SU-DHL-6 (cell line): ENCODE measurements around the gene CEP19.
A peak's percentile ranks its signal among the peaks of the same experiment; 100 is the strongest.

Source experiments
- H2AFZ ChIP-seq: fragments of 200-600 bp; sonication (generic); 2 replicates; pipeline ENCODE4 v1.6.1; 2014; ENCODE audit warnings: low read depth, mild to moderate bottlenecking, moderate library complexity, mixed read lengths, antibody characterized with exemption, low read length; ENCODE audit not compliant: severe bottlenecking
- H3F3A ChIP-seq: fragments of 200-600 bp; shearing (Covaris generic); 2 replicates; pipeline ENCODE4 v1.6.0; 2016; ENCODE audit warnings: antibody characterized with exemption, mild to moderate bottlenecking; ENCODE audit not compliant: insufficient read depth
- H3K27ac ChIP-seq: fragments of 200-600 bp; sonication (generic); 2 replicates; pipeline ENCODE4 v1.5.1; 2016; ENCODE audit warnings: low read depth, mild to moderate bottlenecking, low read length, moderate library complexity, mixed read lengths
- H3K27me3 ChIP-seq: fragments of 200-600 bp; sonication (generic), shearing (Covaris generic); 2 replicates; pipeline ENCODE4 v1.6.0; 2014; ENCODE audit warnings: mild to moderate bottlenecking, low read length
- H3K36me3 ChIP-seq: fragments of 200-600 bp; sonication (generic); 2 replicates; pipeline ENCODE4 v1.6.1; 2014; ENCODE audit warnings: mild to moderate bottlenecking, low read length, mixed read lengths
- H3K4me2 ChIP-seq: fragments of 300-600, 200-600 bp; shearing (Covaris generic), sonication (generic); 2 replicates; pipeline ENCODE4 v1.6.0; 2014; ENCODE audit warnings: low read length, low read depth, mild to moderate bottlenecking; ENCODE audit not compliant: poor library complexity, severe bottlenecking
- H3K4me3 ChIP-seq: fragments of 200-600 bp; sonication (generic); 2 replicates; pipeline ENCODE4 v1.5.1; 2014; ENCODE audit warnings: antibody characterized with exemption, low read length, mild to moderate bottlenecking, mixed read lengths; ENCODE audit not compliant: insufficient read depth, poor library complexity, severe bottlenecking
- H3K79me2 ChIP-seq: fragments of 200-600 bp; sonication (generic); 2 replicates; pipeline ENCODE4 v1.6.1; 2014; ENCODE audit warnings: mild to moderate bottlenecking, low read length, moderate library complexity; ENCODE audit not compliant: insufficient read depth
- H3K9ac ChIP-seq: fragments of 200-600 bp; sonication (generic); 2 replicates; pipeline ENCODE4 v1.7.0; 2014; ENCODE audit warnings: mild to moderate bottlenecking, low read length
- H3K9me2 ChIP-seq: fragments of 200-600 bp; sonication (generic); replicated peaks from 2 replicates; pipeline ENCODE4 v1.6.1; 2014; ENCODE audit warnings: low read length; ENCODE audit not compliant: insufficient read depth
- H3K9me3 ChIP-seq: fragments of 200-600 bp; sonication (generic); 2 replicates; pipeline ENCODE4 v1.6.1; 2014; ENCODE audit warnings: low read length, mixed read lengths; ENCODE audit not compliant: insufficient read depth
- H4K20me1 ChIP-seq: fragments of 200-600 bp; sonication (generic); 2 replicates; pipeline ENCODE4 v1.6.1; 2014; ENCODE audit warnings: low read depth, mild to moderate bottlenecking, antibody characterized with exemption, low read length, moderate library complexity, mixed read lengths
- CTCF ChIP-seq: fragments of 200-600 bp; sonication (generic); IDR thresholded peaks from one replicate; pipeline ENCODE4 v1.5.1; 2017; ENCODE audit warnings: antibody characterized with exemption, mild to moderate bottlenecking, low read length, moderate library complexity; ENCODE audit not compliant: insufficient read depth, poor library complexity, severe bottlenecking
- EZH2phosphoT487 ChIP-seq: fragments of 200-600 bp; sonication (generic), shearing (Covaris generic); conservative IDR thresholded peaks from 2 replicates; pipeline ENCODE4 v1.6.1; 2018; ENCODE audit warnings: mild to moderate bottlenecking, antibody characterized with exemption, low read length, moderate library complexity, mixed read lengths

The CEP19 gene

GRCh38 chr3:196741249-196741889 lies 29.3 kb upstream of the CEP19 start:
- Histone ChIP-seq H3K79me2 (peaks cover 66% of the 10 kb centered on the region), H3K4me2 (peak overlapping the region; percentile 73), H3K27ac (no peak overlapping the region), H3K9ac (peak overlapping the region; percentile 92), H3F3A (peaks cover 5% of the 10 kb centered on the region; the same call in 1 of the 2 replicates), H4K20me1 (0 out of 2 replicates have a peak, but pooled peaks cover 10% of the 10 kb centered on the region), H3K9me2 (no peaks in the 10 kb centered on the region), H2AFZ (no peak overlapping the region), H3K4me3 (peak overlapping the region; percentile 81), H3K36me3 (0 out of 2 replicates have a peak, but pooled peaks cover 6% of the 10 kb centered on the region), H3K27me3 (no peaks in the 10 kb centered on the region), H3K9me3 (no peaks in the 10 kb centered on the region)
- TF ChIP-seq EZH2phosphoT487 (no peak), CTCF (no peak)

GRCh38 chr3:196740481-196741248 lies 28.6 kb upstream of the CEP19 start:
- H3K9ac ChIP-seq, result peak overlapping the region; percentile 92
- H2AFZ ChIP-seq, result peak overlapping the region; percentile 75
- peak overlapping the region; percentile 81 for H3K4me3 ChIP-seq
- no peaks in the 10 kb centered on the region for H3K36me3 ChIP-seq
- H3K27ac ChIP-seq, result peak overlapping the region; percentile 76
- TF ChIP-seq CTCF, result no peak
- no peak for TF ChIP-seq EZH2phosphoT487
- H3K9me2 ChIP-seq, result no peaks in the 10 kb centered on the region
- H3K79me2 ChIP-seq, result peaks cover 59% of the 10 kb centered on the region
- H3F3A ChIP-seq, result peaks cover 5% of the 10 kb centered on the region; the same call in 1 of the 2 replicates
- 0 out of 2 replicates have a peak, but pooled peaks cover 5% of the 10 kb centered on the region for H4K20me1 ChIP-seq
- H3K4me2 ChIP-seq, result peak overlapping the region; percentile 73
- no peaks in the 10 kb centered on the region for H3K27me3 ChIP-seq
- no peaks in the 10 kb centered on the region for H3K9me3 ChIP-seq

GRCh38 chr3:196739671-196740480 lies 27.8 kb upstream of the CEP19 start, which contains the start of gene PAK2:
TSS of gene PAK2 (plus strand) at chr3:196739857. CDS start at chr3:196782647, 42,790 bp downstream.
- peak within 1 kb of the TSS; percentile 76 for H3K27ac ChIP-seq
- TF ChIP-seq EZH2phosphoT487 (no peak), CTCF (no peak)
- H3K36me3 ChIP-seq, result no peaks in the 10 kb centered on the region
- no peaks in the 10 kb centered on the region for H3K9me3 ChIP-seq
- peaks cover 51% of the 10 kb centered on the region for H3K79me2 ChIP-seq
- peak within 1 kb of the TSS; percentile 73 for H3K4me2 ChIP-seq
- no peaks in the 10 kb centered on the region for H3K27me3 ChIP-seq
- H3K4me3 ChIP-seq, result peak within 1 kb of the TSS; percentile 81
- peak within 1 kb of the TSS; percentile 79 for H2AFZ ChIP-seq
- no peaks in the 10 kb centered on the region for H3K9me2 ChIP-seq
- H4K20me1 ChIP-seq, result 0 out of 2 replicates have a peak, but pooled peaks cover 5% of the 10 kb centered on the region
- peak within 1 kb of the TSS; percentile 92 for H3K9ac ChIP-seq
- peaks cover 9% of the 10 kb centered on the region; the same call in 1 of the 2 replicates for H3F3A ChIP-seq
